Globus pallidus (tissue), 1 donor: Measurements from ENCODE around the gene AFAP1L2.

Experiments used
- DNase-seq: peaks from one replicate; pipeline ENCODE4 v3.0.0-alpha.2; 2015; ENCODE audit warnings: low spot score

The AFAP1L2 gene

DNA sequence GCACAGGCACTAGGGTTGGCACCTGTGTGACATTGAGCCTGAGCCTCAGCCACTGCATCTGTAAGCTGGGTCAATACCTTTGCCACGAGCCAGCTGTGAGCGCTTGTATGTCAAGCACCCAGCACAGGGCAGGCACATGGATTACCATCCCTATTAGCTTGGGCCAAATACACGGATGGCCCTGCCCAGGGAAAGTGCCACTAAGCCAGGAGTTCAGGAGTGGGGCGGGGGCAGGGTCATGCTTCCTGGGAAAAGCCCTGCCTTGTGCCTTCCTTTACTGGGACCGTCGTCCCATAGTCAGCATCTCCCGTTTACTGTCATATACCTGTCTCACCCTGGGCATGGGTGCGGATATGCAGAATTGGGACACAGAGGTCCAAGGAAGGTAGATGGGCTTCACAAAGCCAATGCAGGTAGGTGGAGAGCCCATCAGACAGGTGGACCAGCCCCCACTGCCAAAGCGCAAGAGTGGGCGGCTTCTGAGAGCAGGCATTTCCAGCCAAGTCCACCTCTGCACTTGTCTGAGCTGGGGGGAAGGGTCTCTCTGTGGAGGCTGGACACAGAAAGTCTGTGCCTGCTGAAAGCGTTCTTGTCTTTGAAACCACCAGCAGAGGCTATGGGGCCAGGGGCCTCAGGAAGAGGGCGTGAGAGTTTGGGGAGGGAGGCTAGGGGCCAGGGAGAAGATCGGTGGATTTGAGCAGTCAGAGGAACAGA, 92.6 kb downstream of the AFAP1L2 start:
- no peak for DNase-seq

DNA sequence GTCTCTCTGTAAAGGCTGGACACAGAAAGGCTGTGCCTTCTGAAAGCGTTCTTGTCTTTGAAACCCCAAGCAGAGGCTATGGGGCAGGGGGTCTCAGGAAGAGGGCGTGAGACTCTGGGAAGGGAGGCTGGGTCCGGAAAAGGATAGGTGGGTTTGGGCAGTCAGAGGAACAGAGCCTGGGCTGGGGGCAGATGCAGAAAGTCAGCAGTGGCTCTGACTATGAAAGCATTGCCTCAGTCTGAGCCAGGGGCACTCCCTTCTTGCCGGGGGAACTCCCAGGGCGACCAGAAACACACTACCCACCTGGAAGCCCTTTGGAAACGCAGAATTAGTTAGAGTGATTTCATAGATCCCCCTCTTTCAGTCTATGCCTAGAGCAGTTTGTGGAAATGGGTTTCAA, 93.3 kb downstream of the AFAP1L2 start:
- DNase-seq, result no peak

DNA sequence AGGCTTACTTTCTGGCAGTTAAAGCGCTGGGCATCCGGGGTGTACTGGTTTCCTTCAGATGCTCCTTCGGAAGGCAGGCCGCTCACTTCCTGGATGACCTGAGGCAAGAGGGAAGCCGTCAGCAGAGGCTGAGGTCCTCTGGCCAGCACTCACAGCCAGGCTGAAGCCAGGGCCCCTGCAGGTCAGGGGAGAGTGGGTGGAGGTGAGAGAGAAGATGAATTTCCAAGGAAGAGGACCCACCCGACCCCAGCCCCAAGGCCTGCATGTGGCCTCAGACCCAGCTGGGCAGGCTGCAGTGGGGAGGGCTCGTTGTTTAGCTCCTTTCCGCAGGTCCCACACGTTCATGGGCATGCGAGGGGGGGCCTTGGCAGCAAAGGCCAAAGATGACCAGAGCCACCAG, 94.0 kb downstream of the AFAP1L2 start:
- no peak for DNase-seq

DNA sequence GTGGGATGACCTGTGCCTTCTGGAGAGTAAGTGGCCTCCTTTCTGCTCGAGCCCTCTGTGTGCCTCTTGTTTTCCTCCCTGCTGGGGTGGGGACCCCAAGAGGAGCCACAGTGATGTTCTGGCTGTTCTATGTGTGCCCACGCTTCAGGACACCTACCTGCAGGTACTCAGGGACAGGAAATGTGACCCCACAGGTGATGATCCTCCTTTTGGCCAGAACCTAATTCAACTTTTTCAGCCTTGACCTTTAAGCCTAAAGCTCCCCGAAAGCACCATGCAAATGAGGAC, 95.0 kb downstream of the AFAP1L2 start:
- no peak for DNase-seq

DNA sequence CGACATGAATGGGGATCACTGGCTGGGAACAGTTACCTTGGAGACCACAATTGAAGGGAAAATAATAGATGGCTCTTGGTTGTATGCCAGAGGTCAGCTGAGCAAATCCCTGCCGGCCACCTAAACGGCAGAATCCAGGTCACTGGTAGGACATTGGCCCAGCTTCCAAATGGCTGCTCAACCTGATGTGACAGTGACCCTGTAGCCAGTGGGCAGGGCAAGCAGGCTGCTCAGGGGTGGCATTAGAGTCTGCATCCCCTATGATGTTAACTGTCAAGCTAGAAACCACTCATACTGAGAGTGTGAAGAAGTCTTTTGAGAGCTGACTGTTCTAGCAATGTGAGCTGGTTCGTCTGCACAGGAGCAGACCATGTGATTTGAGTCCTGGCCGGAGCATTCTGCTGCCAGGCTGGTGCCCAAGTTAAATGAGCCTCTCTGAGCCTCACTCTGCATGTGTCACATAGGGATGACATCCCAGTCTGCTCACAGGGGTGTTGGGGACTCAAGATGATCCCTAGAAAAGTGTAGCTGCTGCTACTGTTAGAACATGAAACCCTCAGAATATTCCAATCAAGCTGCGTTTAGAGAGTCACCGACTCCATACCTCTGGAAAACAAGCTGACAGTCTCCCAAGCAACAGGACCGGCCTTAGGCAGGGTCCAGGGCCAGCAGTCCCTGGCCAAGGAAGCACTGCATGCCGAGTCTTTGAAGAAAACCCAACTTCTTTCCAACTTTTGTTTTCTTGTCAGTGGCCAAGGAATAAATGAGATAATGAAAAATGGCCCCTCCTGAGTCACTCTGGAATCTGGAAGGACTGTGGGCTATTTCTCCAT, 95.6 kb downstream of the AFAP1L2 start:
- no peak for DNase-seq

DNA sequence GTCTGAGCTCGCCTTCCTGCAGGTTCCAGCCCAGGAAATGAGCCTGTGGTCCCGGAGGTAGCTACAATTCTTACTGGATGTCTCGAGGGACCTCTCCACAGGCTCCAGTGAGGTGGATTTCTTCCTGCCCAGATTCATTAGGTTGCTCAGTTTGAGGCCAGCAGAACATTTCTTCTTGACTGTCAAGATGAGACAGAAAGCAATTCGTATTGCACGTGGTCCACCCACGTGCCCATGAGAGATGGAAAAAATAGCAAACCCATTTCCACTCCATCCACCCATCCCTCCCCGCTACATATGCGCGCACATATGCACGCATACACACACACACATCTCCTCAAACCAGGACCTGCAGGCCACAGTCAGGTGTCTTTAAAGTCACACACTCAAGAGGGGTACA, 96.6 kb downstream of the AFAP1L2 start:
- DNase-seq, result no peak

DNA sequence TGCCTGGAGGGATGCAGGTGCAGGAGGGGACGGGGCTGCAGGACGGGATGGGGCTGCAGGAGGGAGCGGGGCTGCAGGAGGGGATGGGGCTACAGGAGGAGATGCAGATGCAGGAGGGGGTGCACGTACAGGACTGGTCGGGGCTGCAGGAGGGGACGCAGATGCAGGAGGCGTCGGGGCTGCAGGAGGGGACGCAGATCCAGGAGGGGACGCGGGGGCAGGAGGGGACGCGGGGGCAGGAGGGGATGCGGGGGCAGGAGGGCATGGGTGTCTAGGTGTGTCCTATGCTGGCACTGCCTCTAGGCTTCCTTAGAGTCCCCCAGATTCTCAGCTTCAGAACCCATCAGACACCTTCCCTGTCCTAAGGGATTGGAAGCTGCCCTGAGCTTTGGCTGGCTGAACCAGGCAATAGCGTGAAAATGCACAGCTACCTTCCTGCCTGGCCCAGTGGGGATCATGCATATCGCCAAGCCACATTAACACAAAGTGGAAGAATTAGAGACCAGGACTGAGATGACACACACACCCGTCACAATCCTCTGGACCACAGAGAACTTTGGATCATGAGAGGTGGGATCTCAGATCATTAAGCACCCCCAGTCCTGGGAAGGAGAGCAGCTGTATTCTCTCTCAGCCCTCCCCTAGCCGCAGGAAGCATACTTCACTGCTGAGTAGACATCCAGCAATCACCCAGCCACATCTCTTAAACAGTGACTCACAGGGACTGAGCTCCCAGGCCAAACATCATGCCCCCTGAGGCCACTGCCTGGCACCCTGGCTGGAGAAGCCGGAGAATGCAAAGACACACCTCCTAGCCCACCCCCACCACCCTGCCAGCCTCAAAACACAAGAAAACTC, 98.0 kb downstream of the AFAP1L2 start:
- DNase-seq, result no peak

DNA sequence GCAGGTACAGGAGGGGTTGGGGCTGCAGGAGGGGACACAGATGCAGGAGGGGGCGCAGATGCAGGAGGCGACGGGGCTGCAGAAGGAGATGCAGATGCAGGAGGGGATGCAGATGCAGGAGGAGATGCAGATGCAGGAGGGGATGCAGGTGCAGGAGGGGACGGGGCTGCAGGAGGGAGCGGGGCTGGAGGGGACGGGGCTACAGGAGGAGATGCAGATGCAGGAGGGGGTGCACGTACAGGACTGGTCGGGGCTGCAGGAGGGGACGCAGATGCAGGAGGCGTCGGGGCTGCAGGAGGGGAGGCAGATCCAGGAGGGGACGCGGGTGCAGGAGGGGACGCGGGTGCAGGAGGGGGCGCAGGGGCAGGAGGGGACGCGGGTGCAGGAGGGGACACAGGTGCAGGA, 98.8 kb downstream of the AFAP1L2 start:
- no peak for DNase-seq

DNA sequence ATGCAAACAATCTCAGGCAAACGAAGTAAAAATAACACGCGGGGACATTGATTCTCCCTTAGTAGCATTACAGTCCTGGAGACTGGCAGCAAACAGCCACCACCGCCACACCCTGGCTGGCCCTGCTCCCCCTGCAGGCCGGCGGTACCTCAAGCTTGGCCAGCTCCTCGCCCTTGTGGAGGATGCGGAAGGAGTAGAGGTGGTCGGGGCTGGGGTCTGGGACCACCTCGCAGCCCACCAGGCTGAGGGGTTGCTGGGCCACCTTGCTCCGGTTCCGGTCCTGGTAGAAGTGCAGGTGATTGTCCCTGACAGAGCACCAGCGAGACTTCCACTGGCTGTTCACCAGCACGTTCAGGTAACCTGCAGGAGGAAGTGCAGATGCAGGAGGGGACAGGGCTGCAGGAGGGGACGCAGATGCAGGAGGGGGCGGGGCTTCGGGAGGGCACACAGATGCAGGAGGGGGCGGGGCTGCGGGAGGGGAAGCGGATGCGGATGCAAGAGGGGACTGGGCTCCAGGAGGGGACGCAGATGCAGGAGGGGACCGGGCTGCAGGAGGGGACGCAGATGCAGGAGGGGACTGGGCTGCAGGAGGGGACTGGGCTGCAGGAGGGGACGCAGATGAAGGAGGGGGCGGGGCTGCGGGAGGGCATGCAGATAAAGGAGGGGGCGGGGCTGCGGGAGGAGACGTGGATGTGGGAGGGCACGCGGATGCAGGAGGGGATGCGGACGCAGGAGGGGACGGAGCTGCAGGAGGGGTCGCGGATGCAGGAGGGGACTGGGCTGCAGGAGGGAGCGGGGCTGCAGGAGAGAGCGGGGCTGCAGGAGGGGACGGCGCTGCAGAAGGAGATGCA, 99.5 kb downstream of the AFAP1L2 start:
- DNase-seq, result no peak

DNA sequence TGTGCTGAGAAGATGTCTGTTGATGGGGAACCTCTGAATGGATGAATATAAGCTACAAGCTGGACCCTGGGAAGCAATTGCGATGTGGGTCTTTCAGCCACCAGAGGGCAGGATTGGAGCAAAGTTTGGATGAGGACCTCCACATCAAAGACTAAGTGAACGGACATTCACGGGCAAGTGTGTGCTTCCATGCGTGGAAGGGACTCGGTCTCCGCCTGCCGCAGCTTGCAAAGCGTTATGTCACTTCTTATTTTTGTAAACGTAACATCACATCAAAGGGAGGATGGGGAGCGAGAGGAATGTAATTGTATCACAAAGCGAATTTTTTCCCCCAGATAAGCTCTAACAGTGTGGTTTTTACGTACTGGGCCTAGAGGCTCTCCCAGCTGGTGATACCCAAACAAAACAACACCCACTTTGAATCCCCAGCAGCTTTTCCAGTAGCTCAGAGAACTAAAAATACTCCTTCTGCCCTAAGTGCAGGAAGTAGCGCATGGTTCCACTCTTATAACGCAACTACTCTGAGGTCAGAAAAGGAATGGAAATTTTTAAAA, 100.2 kb downstream of the AFAP1L2 start:
- peak; percentile 82 for DNase-seq

DNA sequence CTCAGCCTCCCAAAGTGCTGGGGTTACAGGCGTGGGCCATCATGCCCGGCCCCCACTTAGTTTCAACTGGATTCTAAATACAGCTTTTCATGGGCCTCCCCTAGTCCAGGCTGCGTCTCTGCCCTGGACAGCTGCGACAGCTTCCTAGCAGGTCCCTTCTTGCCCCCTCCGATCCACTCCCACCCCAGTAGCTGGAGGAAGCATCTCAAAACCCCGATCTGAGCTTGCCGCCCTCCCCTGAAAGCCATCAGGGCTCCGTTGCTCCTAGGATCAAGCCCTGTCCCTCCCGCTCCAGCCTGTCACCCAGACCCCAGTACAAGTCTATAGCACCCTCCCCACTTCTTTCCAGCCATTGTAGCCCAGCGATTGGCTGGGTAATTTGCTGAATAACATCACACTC, 100.7 kb downstream of the AFAP1L2 start:
- no peak for DNase-seq

DNA sequence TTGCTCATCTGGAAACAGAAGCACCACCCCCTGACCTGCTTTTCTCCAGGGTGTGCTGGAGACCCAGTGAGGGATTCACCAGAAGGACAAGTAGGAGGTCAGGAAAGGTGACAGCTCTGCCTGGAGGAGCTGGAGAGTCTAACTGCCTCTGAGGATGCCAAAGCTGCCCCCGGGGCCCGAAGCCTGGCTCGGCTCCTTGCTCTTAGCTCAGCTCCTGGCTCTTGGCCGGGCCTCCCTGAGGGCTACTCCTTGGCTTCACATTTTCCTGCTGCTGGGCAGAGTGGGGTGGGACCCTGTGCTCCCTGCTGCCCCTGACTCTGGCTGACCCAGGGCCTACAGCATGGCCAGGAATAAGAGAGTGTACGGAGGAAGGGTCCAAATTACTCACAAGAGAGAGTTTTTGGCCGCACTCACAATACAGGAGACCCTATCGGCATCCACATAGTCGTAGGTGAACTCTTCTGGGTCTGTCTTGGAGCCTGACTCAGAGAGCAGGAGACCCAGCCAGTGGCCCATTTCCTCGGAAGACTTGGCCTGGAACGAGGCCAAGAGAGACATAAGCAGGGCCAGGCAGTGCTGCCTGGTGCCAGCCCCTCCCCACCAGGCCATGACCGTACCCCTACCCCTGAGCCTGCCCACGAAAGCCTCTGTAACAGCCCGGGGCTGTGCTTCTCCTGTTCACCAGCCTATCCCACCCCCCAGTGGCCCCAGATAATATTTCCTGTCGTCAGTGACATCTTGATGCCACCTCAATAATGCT, 102.2 kb downstream of the AFAP1L2 start:
- DNase-seq, result no peak

DNA sequence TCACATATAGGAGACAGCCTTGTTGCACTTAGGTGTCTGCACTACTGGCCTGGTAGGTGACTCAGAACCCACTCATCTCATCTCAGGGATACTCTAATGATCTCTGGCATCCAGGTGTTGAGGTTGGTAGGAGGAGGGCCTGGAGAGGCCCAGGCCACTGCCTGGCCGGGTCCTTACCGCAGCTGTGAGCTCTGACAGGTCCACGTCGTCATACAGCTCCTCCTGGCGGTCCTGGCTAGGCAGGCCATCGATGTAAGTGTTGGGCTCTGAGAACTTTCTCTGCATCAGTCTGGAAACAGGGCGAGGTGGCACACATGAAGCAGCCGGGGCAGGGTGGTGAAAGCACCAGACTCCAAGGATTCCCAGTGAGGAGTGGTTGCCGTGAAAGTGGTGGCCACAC, 103.1 kb downstream of the AFAP1L2 start:
- DNase-seq, result no peak

DNA sequence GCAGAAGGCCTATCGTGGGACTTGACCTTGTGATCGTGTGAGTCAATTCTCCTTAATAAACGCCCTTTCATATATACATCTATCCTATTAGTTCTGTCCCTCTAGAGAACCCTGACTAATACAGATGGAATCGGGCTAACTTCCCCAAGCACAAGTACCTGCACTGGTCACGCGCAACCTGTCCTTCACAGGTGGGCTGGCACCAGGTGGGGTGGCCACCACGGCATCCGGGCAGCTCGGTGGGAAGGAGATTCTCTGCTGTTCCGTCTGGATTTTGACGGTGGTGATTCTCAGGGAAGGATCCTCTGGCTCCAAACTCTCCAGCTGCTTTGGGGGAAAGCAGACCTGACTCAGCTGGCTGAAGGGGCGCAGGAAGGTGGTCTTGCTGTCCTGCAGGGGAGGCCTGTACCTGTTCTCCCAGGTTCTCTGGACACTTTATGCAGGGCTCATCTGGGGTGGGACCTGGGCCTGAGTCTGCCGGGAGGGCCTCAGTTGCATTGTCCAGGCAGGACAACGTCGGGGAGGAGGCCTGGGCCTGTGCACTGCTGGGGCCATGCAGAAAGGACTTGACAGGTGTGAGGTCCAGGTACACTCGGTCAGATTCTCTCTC, 104.2 kb downstream of the AFAP1L2 start:
- no peak for DNase-seq

DNA sequence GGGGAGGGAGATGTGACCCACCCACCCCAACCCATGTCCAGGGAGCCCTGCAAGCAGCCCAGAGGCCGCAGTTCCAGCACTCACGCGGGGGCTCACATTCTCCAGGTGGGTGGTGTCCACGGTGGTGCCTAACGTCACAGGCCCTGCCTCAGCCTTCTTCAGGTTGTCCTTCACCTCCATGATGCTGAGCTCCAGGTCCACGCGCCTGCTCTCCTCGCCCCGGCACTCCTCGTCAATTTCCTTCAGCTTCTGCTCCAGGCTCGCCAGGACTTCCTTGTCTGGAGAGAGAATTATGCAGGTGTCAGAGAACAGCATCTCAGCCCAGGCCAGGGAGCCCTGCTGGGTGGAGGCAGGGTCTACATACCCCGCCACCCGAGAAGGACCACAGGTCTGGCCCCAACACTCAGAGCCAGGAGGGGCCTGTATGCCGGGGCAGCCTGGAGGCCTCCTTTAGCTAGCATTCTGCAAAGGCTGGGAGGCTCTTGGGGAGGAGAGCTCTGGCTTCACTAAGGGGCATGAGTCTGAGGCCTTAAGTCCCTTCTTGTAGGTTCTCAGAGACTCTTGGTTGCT, 107.1 kb downstream of the AFAP1L2 start:
- DNase-seq, result no peak

DNA sequence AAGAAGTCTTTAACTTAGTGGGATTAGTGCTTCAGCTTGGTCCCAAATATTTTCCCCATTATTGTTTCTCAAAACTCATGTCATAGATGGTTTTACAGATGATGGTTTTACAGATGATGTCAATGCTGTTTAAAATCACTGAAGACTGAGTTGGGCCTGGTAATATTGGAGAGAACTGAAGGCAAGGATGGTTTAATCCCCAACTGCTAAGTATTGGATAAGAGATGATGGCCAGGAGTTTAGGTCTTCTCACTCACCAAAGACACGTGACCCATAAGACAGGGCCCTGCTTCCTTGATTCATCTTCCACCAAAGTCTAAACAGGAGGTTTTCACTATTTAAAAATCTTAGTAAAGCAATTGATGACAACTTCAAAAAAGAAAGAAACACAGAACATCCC, 108.9 kb downstream of the AFAP1L2 start:
- no peak for DNase-seq

DNA sequence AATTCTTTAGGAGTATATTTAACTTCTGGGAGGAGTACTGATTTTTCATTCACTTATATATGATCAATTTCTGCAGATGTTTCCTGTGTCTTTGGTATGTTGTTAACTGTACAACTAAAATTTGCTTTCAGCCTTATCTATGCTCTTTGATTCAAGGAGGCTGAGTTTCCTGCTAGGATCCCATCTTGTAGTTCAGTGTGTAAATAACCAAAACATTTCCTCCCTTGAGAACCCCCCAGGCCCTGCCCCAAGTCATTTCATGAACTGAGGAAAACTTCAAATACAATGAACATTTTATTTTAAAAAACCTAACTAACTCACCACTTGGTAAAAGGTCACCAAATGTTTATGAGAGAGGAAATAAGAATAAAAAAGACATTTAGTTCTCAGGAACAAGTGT, 109.8 kb downstream of the AFAP1L2 start:
- DNase-seq, result no peak

DNA sequence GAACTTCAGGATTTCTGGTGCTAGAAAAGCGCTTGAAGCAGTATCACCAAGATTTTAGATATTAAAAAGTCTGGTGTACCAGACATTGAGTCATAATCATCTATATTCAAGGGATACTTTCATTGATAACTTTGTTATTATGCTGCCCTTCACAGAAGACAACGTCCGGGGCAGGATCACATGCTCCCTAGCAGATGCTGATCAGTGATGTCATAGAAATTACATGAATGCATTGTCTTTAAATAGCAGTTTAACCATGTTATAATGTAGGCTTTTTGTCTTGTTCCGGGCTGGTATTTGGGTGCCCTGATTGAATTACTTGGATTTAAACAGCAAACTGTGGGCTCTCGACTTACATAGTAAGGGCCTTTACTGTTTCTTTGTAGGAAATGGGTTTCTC, 111.2 kb downstream of the AFAP1L2 start:
- no peak for DNase-seq

DNA sequence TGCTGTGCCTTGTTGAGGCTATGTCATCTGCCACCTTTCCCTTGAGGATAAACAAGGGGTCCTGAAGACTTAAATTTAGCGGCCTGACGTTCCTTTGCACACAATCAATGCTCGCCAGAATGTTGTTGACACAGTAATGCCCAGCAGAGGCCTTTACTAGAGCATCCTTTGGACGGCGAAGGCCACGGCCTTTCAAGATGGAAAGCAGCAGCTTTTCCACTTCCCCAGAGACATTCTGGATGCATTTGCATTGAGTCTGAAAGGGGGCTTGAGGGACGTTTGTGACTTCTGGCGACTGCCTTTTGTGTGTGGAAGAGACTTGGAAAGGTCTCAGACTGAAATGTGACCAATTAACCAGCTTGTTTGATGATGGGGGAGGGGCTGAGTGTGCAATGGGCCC, 112.8 kb downstream of the AFAP1L2 start:
- DNase-seq, result no peak

DNA sequence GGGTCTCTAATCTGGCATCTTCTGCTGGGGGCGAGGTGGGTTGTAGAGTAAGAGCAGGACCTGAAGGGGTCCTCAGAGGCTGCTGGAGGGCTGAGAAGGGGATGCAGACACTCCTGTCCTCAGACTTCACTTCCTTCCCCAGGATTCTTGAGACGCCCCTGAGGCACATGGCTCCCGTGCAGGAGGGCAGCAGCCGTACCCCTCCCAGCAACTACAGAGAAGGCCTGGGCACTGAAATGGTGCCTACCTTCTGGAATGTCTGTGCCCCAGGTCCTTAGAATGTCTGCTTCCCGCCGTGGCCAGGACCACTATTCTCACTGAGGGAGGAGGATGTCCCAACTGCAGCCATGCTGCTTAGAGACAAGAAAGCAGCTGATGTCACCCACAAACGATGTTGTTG, 113.2 kb downstream of the AFAP1L2 start:
- no peak for DNase-seq
